Sigmoid colon (tissue), 7 donors: ENCODE data around the gene VAMP1. TPM values are rescaled to one million over a fixed set of nuclear protein-coding genes. Genes with fewer than 3 reads are reported as not detected.

Experiments used
- DNase-seq: peaks from one replicate; pipeline ENCODE4 v3.0.0-alpha.2; 2019
- H3K27ac ChIP-seq, 4 donors: fragments of 200-600 bp; sonication (generic); one replicate each; pipeline ENCODE4 v1.5.1; 2016 to 2019; ENCODE audit warnings: mild to moderate bottlenecking in 1 of 4
- H3K27me3 ChIP-seq, 3 donors: fragments of 200-600 bp; sonication (generic); one replicate each; pipeline ENCODE4 v1.5.1; 2019; ENCODE audit warnings: mild to moderate bottlenecking in 1 of 3
- H3K36me3 ChIP-seq, 4 donors: fragments of 200-600 bp; sonication (generic); one replicate each; pipeline ENCODE4 v1.5.1; 2016 to 2019
- H3K4me1 ChIP-seq, 4 donors: fragments of 200-600 bp; sonication (generic); one replicate each; pipeline ENCODE4 v1.5.1; 2017 to 2019
- H3K4me3 ChIP-seq, 4 donors: fragments of 200-600 bp; sonication (generic); one replicate each; pipeline ENCODE4 v1.5.1; 2017 to 2019; ENCODE audit warnings: mild to moderate bottlenecking in 2 of 4, moderate library complexity in 1 of 4
- H3K9me3 ChIP-seq, 4 donors: fragments of 200-600 bp in 3 of 4; sonication (generic) in 3 of 4; one replicate each; pipeline versions ENCODE4 v1.5.1 to v1.6.1; 2013 to 2019
- CTCF ChIP-seq, 4 experiments: fragments of 450-650 bp in 3 of 4; fragments of 200-600 bp in 1 of 4; IDR thresholded peaks; one replicate each; pipeline ENCODE4 v1.5.1; 2016 to 2019; ENCODE audit warnings: antibody characterized with exemption in 4 of 4, mild to moderate bottlenecking in 3 of 4, moderate library complexity in 2 of 4
- EP300 ChIP-seq, 4 donors: sonication (generic); formaldehyde crosslinking; IDR thresholded peaks; one replicate each; pipeline ENCODE4 v1.6.1; 2017; ENCODE audit warnings: antibody characterized with exemption in 4 of 4
- POLR2A ChIP-seq, 2 donors: fragments of 450-650 bp; IDR thresholded peaks; one replicate each; pipeline ENCODE4 v1.6.1; 2016; ENCODE audit warnings: antibody characterized with exemption in 2 of 2, mild to moderate bottlenecking in 2 of 2, moderate library complexity in 2 of 2
- POLR2AphosphoS5 ChIP-seq, 4 donors: sonication (generic); formaldehyde crosslinking; IDR thresholded peaks; one replicate each; pipeline ENCODE4 v1.6.1; 2017; ENCODE audit warnings: antibody characterized with exemption in 4 of 4
- WGBS, 2 donors: extraction: QIAGEN DNeasy Blood & Tissue Kit; methylation state at CpG; one replicate each; pipeline ENCODE4 v1.1.7; 2013; 5-methylcytosine and 5-hydroxymethylcytosine counted together
- intact Hi-C: fragments of 100-400 bp; cut with DNase I; formaldehyde crosslinking; loops from one replicate; pipeline ENCODE4 v1.15.1; 2023
- polyA plus RNA-seq, 3 donors: library from polyadenylated mRNA; stranded (reverse); fragments of 200-250 nt; gene quantifications; one replicate each; pipeline ENCODE4 v1.2.3, GENCODE V29; 2013
- total RNA-seq, 4 donors: library from RNA; depleted of rRNA; stranded (reverse); fragments of >200 nt; gene quantifications; one replicate each; pipeline ENCODE4 v1.1.0, GENCODE V29; 2016
- donor health status: healthy with polysubstance abuse.
- donor health status: Bipolar disorder and iron deficiency.
- donor health status: healthy.

Gene VAMP1
- total and polyA plus RNA-seq, 7 donors = 2.3 to 44.0 (median 12.8) TPM

- no peaks in the 10 kb centered on the region for H3K9me3 ChIP-seq
- H3K27ac ChIP-seq = peak overlapping the region in 2 of 4 donors; percentile 27 to 49
- H3K4me3 ChIP-seq = no peak overlapping the region
- H3K36me3 ChIP-seq = peaks cover 25 to 58% (median 39%) of the 10 kb centered on the region in 4 donors
- intact Hi-C loops = loop anchor here (1.0 kb wide), 1 partner anchor 42 kb away; no protein-coding TSS in a partner anchor
- no peaks in the 10 kb centered on the region for H3K27me3 ChIP-seq
- TF ChIP-seq POLR2AphosphoS5 (IDR thresholded peaks at IDR 0.05) (peak in 2 of 4 donors; percentile 24 to 38), EP300 (IDR thresholded peaks at IDR 0.05) (no peak), CTCF (IDR thresholded peaks at IDR 0.05) (peak; percentile 77 to 96 (median 89))
- 41 to 52% methylated on average over 6 of the region's 6 CpGs for WGBS, 2 donors
- no peak for DNase-seq
- H3K4me1 ChIP-seq = peaks cover 0 to 40% (median 29%) of the 10 kb centered on the region in 4 donors
Observed at GRCh38 chr12:6465467-6466183, 4.9 kb downstream of the VAMP1 start.

GRCh38 chr12:6464531-6464930, 5.9 kb downstream of the VAMP1 start:
- Histone ChIP-seq H3K36me3 (peaks cover 34 to 68% (median 43%) of the 10 kb centered on the region in 4 donors), H3K9me3 (no peaks in the 10 kb centered on the region), H3K27ac (peak overlapping the region in 3 of 4 donors; percentile 25 to 49 (median 36)), H3K4me1 (peaks cover 0 to 35% (median 25%) of the 10 kb centered on the region in 4 donors), H3K27me3 (no peaks in the 10 kb centered on the region), H3K4me3 (no peak overlapping the region)
- intact Hi-C loops = no loop called here
- DNase-seq = no peak
- TF ChIP-seq POLR2A (IDR thresholded peaks at IDR 0.05) = no peak
- no peak for TF ChIP-seq EP300 (IDR thresholded peaks at IDR 0.05)
- no peak for TF ChIP-seq CTCF (IDR thresholded peaks at IDR 0.05)
- no peak for TF ChIP-seq POLR2AphosphoS5 (IDR thresholded peaks at IDR 0.05)
- WGBS, 2 donors = 89 to 91% methylated on average over 8 of the region's 8 CpGs

- 85 to 86% methylated on average over 6 of the region's 6 CpGs for WGBS, 2 donors
- DNase-seq = no peak
- Histone ChIP-seq H3K4me3 (no peak overlapping the region), H3K9me3 (no peaks in the 10 kb centered on the region), H3K27ac (peak overlapping the region in 3 of 4 donors; percentile 25 to 40 (median 36)), H3K27me3 (no peaks in the 10 kb centered on the region), H3K36me3 (peaks cover 37 to 75% (median 48%) of the 10 kb centered on the region in 4 donors), H3K4me1 (peaks cover 0 to 28% (median 18%) of the 10 kb centered on the region in 4 donors)
- TF ChIP-seq CTCF (IDR thresholded peaks at IDR 0.05) (no peak), POLR2A (IDR thresholded peaks at IDR 0.05) (no peak), POLR2AphosphoS5 (IDR thresholded peaks at IDR 0.05) (no peak), EP300 (IDR thresholded peaks at IDR 0.05) (no peak)
- intact Hi-C loops = no loop called here
Observed at GRCh38 chr12:6463858-6464257, 6.6 kb downstream of the VAMP1 start.

- intact Hi-C loops = no loop called here
- Histone ChIP-seq H3K27me3 (no peaks in the 10 kb centered on the region), H3K9me3 (no peaks in the 10 kb centered on the region), H3K36me3 (peaks cover 43 to 81% (median 54%) of the 10 kb centered on the region in 4 donors), H3K4me1 (peaks cover 0 to 21% (median 12%) of the 10 kb centered on the region in 4 donors), H3K4me3 (no peak overlapping the region), H3K27ac (peak overlapping the region in 3 of 4 donors; percentile 36 to 48 (median 44))
- DNase-seq = no peak
- TF ChIP-seq CTCF (IDR thresholded peaks at IDR 0.05) (no peak), EP300 (IDR thresholded peaks at IDR 0.05) (no peak), POLR2AphosphoS5 (IDR thresholded peaks at IDR 0.05) (no peak), POLR2A (IDR thresholded peaks at IDR 0.05) (no peak)
- 61 to 70% methylated on average over 7 of the region's 7 CpGs for WGBS, 2 donors
Observed at GRCh38 chr12:6463216-6463615, 7.3 kb downstream of the VAMP1 start.
